Prostate gland (tissue), 2 donors: ENCODE measurements around the gene SYVN1.

Source experiments
- CTCF ChIP-seq, 4 experiments: fragments of 200-600 bp in 2 of 4; fragments of 450-650 bp in 2 of 4; sonication (generic) in 2 of 4; IDR thresholded peaks; 1 replicate in 3 of 4; 2 replicates in 1 of 4; pipeline ENCODE4 v1.5.1; 2016 to 2019; ENCODE audit warnings: antibody characterized with exemption in 4 of 4, mild to moderate bottlenecking in 2 of 4, moderate library complexity in 2 of 4
- POLR2AphosphoS5 ChIP-seq: sonication (generic); formaldehyde crosslinking; IDR thresholded peaks from one replicate; pipeline ENCODE4 v1.6.1; 2017; ENCODE audit warnings: antibody characterized with exemption

- TF ChIP-seq CTCF (IDR thresholded peaks at IDR 0.05) (no peak), POLR2AphosphoS5 (no peak)
Observed at GRCh38 chr11:65087216-65087615, 47.1 kb downstream of the SYVN1 start.
